D721Med (cell line): Measurements from ENCODE around the gene TMCC2.
A peak's percentile ranks its signal among the peaks of the same experiment; 100 is the strongest.

Source experiments
- DNase-seq: peaks from one replicate; pipeline ENCODE4 v3.0.0; 2011; ENCODE audit warnings: low spot score; ENCODE audit not compliant: insufficient read length
- FAIRE-seq: peaks from 2 replicates; lab custom pipeline; 2011; peaks lifted over from hg19 to GRCh38; lab: Jason Lieb, UNC
- CTCF ChIP-seq: IDR thresholded peaks from 2 replicates; pipeline ENCODE4 v1.5.1; 2012; ENCODE audit warnings: mild to moderate bottlenecking, control low read depth; ENCODE audit not compliant: insufficient read depth; ENCODE audit errors: missing control alignments

TMCC2 gene

GRCh38 chr1:205316161-205316566, 88.4 kb downstream of the TMCC2 start:
- DNase-seq (no peak), FAIRE-seq (no peak)
- no peak for TF ChIP-seq CTCF

- TF ChIP-seq CTCF: no peak
- DNase-seq (no peak), FAIRE-seq (no peak)
Measured at GRCh38 chr1:205317311-205317917, 89.7 kb downstream of the TMCC2 start.

GRCh38 chr1:205318231-205318991, 90.7 kb downstream of the TMCC2 start:
- DNase-seq: no peak
- TF ChIP-seq CTCF: no peak
- no peak for FAIRE-seq

GRCh38 chr1:205319081-205320018, 91.6 kb downstream of the TMCC2 start:
- no peak for FAIRE-seq
- TF ChIP-seq CTCF: no peak
- no peak for DNase-seq

- TF ChIP-seq CTCF: no peak
- FAIRE-seq (no peak), DNase-seq (peak; percentile 96)
Measured at GRCh38 chr1:205321162-205321958, 93.6 kb downstream of the TMCC2 start, which contains the start of gene NUAK2. TSS of gene NUAK2 (minus strand) at chr1:205321745. CDS start at chr1:205321628, 117 bp downstream.

- DNase-seq (no peak), FAIRE-seq (no peak)
- no peak for TF ChIP-seq CTCF
Measured at GRCh38 chr1:205321959-205322283, 94.2 kb downstream of the TMCC2 start.
